GM18951 (cell line): ENCODE measurements around the gene ANXA10.

Experiments used
- POLR2A ChIP-seq: IDR thresholded peaks from 4 replicates; pipeline ENCODE4 v1.6.1; 2011; ENCODE audit warnings: mild to moderate bottlenecking; ENCODE audit not compliant: insufficient read length, insufficient read depth; ENCODE audit errors: extremely low read depth
- in situ Hi-C: fragments of 300-500 bp; cut with MboI; formaldehyde crosslinking; loops from one replicate; pipeline ENCODE4 v1.12.0; 2022; ENCODE audit warnings: low sequenced_read_pairs, mixed read lengths, inconsistent platforms; ENCODE audit not compliant: unreplicated experiment

The ANXA10 gene

GRCh38 chr4:168092176-168092712, at the start of gene ANXA10:
Gene ANXA10, plus strand, starts transcription at chr4:168092537. Its CDS starts 164 bp downstream, at chr4:168092701.
- in situ Hi-C loops = no loop called here

GRCh38 chr4:168045354-168045753, 47.0 kb upstream of the ANXA10 start:
- in situ Hi-C loops = no loop called here

More at GRCh38 chr4:168092176-168092712, at the start of gene ANXA10:
- TF ChIP-seq POLR2A = no peak

GRCh38 chr4:168050002-168050401, 42.3 kb upstream of the ANXA10 start:
- TF ChIP-seq POLR2A = no peak
- in situ Hi-C loops = no loop called here

More at GRCh38 chr4:168045354-168045753, 47.0 kb upstream of the ANXA10 start:
- TF ChIP-seq POLR2A = no peak

GRCh38 chr4:168051526-168051925, 40.8 kb upstream of the ANXA10 start:
- no peak for TF ChIP-seq POLR2A
- in situ Hi-C loops = no loop called here

- TF ChIP-seq POLR2A = no peak
- in situ Hi-C loops = no loop called here
Measured at GRCh38 chr4:168057412-168057811, 34.9 kb upstream of the ANXA10 start.

- no peak for TF ChIP-seq POLR2A
- in situ Hi-C loops = no loop called here
Measured at GRCh38 chr4:168059251-168059650, 33.1 kb upstream of the ANXA10 start.

GRCh38 chr4:168063031-168063430, 29.3 kb upstream of the ANXA10 start:
- TF ChIP-seq POLR2A = no peak
- in situ Hi-C loops = loop anchor here (10.0 kb wide), 1 partner anchor 1048 kb away; no protein-coding TSS in a partner anchor

- TF ChIP-seq POLR2A = no peak
- in situ Hi-C loops = no loop called here
Measured at GRCh38 chr4:168070903-168071302, 21.4 kb upstream of the ANXA10 start.

- TF ChIP-seq POLR2A = no peak
- in situ Hi-C loops = no loop called here
Measured at GRCh38 chr4:168071304-168071703, 21.0 kb upstream of the ANXA10 start.

GRCh38 chr4:168074861-168075260, 17.5 kb upstream of the ANXA10 start:
- in situ Hi-C loops = no loop called here
- TF ChIP-seq POLR2A = no peak

GRCh38 chr4:168076989-168077725, 15.2 kb upstream of the ANXA10 start:
- in situ Hi-C loops = no loop called here
- no peak for TF ChIP-seq POLR2A

GRCh38 chr4:168077726-168078239, 14.6 kb upstream of the ANXA10 start:
- in situ Hi-C loops = no loop called here
- no peak for TF ChIP-seq POLR2A

- in situ Hi-C loops = no loop called here
- TF ChIP-seq POLR2A = no peak
Measured at GRCh38 chr4:168082379-168082778, 10.0 kb upstream of the ANXA10 start.
